Fibroblast of skin of abdomen (primary cell): ENCODE measurements around the gene HK3.
"Not testable (repeated sequence)": the region's sequence is repeated elsewhere in the genome, so short reads cannot be mapped to it uniquely, and the experiment has no call there.

ENCODE experiments used
- DNase-seq: peaks from one replicate; pipeline ENCODE4 v3.0.0-alpha.2; 2013

Gene HK3

DNA sequence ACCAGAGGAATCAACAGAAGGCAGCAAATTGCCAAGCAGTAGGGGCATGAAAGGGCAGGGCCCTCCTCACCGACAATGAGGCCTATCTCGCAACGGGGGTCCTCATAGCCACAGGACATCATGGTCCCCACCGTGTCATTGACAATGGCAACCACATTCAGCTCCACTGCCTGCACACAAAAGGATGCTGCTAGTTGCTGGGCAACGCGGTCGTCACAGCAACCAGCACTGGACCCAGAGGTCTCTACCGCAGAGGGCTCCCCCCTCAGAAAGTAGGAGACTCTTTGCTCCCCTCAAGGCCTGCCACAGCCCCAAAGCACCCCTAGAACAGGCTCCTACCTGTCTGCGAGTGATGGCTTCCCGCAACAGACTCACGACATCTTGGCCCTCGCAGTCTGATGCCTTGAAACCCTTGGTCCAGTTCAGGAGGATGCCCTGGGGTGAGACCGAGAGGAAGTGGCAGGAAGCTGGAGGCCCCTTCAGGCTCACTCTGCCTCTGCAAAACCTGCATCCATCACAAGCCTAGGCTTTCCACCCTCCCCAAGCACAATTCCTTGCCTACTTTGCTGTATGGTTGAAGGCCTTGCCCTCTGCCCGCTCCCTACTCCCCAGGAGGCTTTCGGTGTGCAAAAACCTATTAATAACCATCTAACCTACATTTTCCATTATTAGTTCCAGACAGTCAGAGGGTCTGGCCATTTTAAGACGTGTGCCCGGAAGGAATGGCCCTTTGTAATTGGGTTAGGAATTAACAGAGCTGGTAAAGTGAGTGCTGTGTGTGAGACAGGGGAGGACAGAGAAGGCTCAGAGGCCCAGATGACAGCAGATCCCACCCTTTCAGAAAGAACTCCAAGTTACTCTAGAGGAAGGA is 15.2 kb downstream of the HK3 start:
- DNase-seq: no peak

DNA sequence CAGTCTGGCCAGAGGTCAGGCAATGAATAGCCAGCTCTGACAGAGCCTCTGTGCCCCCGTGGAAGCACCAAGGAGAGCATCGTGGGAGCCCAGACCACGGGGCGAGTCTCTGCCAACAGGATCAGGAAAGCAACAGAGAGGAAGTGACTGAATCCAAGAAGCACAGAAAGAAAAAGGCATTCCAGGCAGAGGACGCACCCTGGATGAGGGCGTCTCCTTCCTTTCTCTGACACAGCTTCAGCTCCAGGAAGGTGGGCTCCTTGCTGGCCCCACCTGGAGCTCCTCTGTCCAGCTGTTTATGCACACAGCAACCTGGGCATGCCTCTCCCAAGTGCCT is 16.6 kb downstream of the HK3 start:
- DNase-seq: no peak

DNA sequence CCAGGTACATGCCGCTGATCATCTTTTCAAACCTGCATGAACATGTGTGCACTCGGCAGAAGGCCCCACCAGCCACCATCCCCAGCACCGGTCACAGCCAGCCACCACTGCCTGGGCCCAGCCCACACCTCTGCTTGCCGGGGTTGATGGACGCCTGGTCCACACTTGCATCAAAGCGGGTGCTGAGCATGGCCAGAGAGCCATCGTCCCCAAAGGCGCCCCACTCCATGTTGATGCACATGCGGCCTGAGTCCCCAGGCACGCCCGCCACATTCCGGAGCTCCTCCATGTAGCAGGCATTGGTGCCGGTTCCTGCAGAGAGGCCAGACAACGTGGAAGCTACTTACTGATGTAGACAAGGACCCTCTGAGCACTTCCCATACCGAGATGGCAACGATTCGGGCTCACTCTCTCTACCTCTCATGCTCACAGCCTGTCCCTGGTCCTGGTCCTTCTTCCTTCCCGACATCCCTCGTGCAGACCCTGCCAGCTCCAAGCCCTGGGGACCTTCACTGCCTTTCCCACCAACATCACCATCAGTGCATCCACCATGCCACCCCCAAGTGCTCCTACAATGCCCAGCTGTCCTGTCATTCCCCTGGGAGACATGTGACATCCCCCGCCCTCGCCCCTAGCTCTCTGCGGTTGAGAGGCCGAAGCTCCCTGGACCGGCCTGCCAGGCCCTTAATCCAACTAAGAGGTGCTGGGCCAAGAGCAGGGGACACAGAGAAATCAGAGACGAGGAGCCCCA is 17.2 kb downstream of the HK3 start:
- DNase-seq: no peak

DNA sequence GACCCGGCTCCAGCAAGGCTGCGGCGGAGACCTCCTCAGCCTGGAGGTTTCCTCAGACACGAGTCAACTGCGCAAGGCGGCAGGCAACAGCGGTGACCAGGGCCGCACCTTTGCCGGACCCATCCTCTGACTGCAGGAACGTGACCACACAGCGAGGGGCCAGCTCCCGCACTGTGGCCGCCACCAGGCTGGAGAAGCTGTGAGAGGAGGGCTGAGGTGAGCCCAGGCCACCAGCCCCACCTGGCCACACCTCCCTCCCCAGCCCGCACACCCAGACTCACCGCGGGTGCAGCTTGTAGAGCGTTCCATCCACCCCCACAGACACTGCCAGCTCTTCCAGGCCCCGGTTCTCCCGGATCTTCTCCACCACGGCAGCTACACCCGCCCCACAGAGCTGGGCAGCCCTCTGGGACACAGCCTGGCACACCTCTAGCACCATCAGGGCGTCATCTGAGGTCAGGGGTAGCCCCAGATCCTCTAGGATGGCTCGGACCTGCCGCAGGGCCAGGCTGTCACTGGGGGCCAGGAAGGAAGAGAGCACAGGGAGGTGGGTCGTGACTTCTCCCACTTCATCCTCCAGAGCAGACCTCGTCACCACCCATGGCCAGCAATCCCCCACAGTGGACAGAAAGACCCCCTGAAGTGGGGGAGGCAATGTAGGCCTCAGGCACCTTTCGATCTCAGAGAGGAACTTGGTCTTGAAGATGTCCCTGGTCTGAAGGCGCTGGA is 18.0 kb downstream of the HK3 start:
- DNase-seq: no peak

DNA sequence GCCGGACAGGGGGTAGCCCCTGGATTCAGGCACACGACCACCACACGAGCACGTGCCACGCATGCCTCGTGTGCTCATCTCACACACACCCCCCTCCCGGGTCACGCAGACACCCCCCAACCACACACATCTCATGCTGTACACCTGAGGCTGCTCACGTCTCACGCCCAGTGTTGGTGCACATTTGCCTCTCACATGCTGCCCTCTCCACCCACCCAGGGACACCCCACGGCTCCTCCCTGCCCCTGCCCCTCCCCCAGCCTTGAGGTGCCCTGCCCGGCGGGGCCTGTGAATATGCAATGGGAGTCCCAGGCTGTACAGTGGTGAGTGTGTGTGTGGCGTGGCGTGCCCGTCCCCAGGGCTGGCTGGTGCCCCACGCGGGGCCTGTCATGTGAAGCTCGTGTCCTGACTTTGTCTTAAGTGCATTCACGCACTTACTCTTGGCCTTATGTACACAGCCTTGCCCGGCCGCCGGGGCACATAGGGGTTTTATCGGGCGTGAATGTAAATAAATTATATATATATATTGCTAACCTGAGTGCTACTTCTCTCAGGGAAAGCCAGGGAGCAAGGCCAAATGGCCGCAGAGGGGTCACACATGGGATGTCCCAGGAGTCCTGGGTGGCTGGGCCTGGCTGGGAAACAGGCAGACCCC is 18.7 kb downstream of the HK3 start:
- no peak for DNase-seq

DNA sequence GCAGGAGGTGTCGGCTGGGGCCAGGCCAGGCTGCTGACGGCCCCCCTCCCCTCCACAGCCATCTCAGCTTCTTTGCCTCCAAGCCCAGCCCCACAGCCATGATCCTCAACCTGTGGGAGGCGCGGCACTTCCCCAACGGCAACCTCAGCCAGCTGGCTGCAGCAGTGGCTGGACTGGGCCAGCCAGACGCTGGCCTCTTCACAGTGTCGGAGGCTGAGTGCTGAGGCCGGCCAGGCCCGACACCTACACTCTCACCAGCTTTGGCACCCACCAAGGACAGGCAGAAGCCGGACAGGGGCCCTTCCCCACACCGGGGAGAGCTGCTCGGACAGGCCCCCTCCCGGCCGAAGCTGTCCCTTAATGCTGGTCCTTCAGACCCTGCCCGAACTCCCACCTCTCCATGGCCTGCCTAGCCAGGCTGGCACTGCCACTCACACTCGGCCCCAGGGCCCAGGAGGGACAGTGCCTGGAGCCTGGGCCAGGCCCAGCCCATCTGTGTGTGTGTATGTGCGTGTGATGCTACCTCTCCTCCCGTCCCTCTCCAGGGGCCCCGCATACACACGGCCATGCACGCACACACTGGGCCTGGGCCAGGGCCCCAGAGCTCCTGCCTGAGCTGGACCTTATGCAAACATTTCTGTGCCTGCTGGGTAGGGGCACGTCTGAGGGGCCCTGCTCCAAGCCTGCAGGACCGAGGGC is 19.3 kb downstream of the HK3 start:
- no peak for DNase-seq

DNA sequence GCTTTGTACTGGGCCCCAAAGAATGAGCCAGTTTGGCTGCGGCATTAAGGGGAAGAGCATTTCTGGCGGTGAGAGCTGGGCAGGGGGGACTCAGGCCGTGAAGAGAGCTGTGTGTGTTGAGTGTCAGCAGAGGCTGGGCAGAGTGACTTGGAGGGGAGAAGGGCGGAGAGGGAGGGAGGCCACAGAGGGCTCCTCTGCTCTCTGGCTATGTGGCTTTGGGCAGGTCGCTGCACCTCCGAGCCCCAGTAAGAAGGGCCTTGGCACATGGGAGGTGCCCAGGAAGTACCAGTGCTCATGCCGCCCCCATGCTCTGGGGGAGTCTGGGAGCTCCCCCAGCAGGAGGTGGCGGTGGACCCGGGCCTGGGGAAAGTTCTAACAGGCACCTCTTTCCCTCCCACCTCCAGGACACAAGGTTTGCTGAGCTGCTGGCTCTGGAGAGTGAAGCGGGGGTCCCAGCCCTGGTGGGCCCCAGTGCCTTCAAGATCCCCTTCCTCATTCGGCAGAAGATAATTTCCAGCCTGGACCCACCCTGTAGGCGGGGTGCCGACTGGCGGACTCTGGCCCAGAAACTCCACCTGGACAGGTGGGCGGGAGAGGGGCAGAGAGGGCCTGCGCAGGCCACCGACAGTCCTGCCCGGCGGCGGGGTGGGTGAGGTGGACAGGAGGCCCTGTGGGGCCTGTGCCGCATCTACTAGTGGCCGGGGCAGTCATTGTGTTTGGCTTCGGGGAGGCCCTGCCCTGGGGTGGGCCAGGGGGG is 20.1 kb downstream of the HK3 start:
- no peak for DNase-seq

DNA sequence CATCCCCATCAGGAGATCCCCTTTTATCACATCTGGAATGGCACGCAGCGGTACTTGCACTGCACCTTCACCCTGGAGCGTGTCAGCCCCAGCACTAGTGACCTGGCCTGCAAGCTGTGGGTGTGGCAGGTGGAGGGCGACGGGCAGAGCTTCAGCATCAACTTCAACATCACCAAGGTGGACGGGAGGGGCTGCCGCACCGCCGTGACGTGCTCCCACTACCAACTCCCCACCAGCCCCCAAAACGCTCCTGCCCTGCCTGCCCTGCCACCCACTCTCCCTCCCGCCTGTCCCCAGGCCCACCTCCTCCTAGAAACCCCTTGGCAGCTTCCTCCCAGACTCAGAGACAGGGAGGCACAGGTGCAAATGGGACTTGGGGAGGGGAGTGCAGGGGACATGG is 20.7 kb downstream of the HK3 start:
- no peak for DNase-seq

DNA sequence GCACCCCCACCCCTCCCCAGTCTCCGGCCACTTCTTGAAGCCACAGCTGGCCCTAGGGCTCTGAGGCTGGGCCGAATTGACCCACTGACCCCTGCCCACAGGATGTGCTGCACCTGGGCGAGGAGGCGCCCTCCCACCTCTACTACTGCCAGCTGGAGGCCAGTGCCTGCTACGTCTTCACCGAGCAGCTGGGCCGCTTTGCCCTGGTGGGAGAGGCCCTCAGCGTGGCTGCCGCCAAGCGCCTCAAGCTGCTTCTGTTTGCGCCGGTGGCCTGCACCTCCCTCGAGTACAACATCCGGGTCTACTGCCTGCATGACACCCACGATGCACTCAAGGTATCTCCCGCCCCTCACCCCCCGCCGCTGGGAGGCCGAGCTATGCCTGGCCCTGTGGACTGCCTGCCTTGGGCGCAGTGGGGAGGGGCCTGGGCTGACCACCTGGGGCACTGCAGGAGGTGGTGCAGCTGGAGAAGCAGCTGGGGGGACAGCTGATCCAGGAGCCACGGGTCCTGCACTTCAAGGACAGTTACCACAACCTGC is 21.3 kb downstream of the HK3 start:
- DNase-seq: no peak

DNA sequence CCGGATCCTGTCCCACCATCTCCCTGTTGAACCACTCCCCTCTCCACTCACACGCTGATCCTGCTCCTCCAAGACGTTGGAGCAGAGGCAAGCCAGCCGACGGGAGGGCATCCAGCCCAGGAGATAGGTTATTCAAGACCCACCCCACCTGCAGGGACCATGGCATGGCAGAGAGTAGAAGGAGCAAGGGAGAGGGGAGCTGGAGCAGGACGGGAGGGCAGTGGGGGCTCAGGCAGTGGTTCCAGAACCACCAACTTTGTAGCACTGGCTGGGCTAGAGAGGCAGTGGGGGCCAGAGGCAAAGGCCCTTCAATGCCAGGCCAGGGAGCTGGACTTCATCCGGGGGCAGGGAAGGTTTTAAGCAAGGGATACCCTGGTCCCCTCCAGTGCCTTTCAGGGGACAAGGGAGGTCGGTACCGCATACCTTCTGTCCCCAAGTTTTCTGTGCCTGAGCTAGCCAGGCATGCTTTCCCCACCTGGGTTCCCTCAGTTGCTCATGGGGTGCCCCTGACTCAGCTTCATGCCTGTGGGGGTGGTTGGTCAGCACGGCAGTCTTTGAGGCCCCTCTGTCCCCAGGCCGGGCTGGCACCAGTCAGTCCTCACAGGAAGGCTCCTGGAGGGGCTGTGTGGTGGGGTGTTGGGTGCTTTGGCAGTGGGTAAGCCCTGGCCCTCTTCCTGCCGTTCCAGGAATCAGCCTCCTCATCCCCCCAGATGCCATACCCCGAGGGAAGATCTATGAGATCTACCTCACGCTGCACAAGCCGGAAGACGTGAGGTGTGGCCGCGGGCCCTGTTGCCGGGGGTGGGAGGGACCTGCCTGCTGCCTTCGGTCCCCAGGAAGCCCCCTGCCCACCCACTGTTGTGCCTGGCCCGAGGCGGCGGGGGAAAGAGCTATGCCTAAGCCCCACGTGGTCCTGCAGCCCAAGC is 22.4 kb downstream of the HK3 start:
- no peak for DNase-seq

DNA sequence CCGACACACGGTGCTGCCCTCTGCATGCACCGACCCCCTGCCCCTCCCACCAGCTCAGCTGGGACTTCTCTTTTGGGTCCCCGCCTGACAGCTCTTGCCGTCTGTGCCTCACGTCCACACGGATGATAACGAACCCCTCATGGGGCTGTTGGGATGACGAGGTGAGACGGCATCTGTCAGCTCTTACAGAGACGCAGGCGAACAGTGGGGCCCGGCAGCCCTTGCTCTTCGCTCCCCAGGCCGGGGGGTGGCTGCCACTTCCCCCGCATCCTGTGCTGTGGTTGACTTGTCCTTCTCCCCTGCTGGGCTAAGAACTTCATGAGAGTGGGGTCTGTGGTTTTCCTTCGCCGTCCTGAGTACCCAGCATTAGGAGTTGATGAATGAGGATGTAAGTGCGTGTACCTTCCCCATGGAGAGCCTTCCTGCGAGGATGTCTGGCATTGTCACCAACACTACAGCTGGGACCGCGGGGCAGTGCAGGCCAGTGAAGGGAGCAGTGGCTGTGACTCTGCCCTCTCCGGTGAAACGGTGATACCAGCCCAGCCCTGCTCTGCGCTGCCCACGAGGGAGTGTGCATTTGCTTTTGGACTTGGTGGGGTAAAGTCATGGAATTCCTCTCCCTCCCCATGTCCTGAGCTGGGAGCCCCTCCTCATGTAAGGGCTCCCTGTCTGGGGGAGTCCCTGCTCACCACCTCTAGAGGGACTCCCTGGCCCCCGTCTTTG is 23.2 kb downstream of the HK3 start:
- no peak for DNase-seq

DNA sequence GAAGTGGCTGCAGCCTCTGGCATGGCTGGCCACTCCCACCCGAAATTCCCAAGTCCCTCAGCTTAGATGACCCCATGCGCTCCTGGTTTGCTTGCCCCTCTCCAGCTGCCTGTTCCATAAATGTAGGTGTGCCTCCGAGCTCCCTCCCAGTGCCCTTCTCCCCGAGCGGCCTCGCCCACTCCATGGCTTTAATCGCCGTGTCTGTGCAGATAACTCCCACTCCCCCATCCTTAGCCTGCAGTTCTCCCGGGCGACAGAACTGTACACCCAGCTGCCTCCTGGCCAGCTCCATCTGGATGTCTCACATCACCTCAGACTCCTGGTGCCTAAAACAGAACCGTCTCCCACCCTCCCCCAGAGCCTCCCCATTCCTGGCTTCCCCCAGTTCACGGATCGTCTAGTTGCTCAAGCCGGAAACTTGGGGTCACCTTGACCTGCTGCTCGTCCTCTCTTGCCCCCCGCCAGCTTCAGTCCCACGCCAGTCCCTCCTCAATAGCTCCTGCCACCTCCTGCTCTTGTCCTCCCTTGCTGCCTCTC is 24.1 kb downstream of the HK3 start:
- DNase-seq: no peak

DNA sequence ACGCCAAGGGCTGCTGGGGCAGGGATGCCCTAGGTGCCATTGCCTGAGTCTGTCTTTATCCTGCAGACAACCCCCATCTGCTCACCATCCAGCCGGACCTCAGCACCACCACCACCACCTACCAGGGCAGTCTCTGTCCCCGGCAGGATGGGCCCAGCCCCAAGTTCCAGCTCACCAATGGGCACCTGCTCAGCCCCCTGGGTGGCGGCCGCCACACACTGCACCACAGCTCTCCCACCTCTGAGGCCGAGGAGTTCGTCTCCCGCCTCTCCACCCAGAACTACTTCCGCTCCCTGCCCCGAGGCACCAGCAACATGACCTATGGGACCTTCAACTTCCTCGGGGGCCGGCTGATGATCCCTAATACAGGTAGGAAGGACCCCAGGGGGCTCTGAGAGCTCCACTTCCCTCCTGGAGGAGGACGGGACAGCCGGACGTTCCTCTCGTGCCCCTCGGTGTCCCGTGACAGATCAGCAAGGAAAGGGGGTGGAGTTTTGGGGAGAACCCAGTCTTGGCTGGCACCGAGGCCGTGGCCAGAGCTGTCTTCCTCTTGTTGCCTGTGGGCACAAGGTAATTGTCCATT is 24.9 kb downstream of the HK3 start:
- no peak for DNase-seq

DNA sequence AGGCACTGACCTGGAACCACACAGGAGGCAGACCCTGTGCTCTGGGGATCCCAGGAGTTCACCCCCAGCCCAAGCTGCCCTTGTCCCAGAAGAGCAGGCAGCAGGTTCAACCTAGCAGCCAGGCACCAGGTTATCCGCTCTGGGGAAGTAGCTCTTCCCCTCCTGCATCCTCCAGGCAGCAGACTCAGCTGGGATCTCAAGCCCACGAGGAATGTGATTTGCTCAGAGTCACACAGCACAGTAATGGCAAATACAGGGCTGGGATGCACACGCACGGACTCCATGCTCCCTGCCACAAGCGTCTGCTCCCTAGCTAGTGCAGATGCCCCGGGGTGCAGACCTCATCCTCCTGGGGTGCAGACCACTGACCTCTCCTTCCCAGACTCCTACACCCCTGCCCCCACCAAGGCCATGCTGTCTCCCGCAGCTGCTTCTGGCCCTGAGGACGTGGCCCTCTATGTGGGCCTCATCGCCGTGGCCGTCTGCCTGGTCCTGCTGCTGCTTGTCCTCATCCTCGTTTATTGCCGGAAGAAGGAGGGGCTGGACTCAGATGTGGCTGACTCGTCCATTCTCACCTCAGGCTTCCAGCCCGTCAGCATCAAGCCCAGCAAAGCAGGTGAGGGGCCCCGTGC is 25.5 kb downstream of the HK3 start:
- no peak for DNase-seq

DNA sequence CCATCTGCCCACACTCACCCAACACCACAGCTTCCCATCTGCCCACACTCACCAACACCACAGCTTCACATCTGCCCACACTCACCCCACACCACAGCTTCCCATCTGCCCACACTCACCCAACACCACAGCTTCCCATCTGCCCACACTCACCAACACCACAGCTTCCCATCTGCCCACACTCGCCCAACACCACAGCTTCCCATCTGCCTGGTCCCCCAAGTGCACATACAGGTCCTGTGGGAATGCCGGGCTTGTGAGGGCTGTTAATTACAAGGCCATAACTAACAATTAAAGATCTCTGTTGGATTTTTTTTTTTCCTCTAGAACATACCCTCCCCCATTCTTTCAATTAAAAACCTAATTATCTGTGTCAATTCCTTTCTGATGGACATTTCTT is 26.1 kb downstream of the HK3 start:
- not testable (repeated sequence) for DNase-seq

DNA sequence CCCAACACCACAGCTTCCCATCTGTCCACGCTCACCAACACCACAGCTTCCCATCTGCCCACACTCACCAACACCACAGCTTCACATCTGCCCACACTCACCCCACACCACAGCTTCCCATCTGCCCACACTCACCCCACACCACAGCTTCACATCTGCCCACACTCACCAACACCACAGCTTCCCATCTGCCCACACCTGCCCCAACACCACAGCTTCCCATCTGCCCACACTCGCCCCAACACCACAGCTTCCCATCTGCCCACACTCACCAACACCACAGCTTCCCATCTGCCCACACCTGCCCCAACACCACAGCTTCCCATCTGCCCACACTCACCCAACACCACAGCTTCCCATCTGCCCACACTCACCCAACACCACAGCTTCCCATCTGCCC is 26.6 kb downstream of the HK3 start:
- not testable (repeated sequence) for DNase-seq

DNA sequence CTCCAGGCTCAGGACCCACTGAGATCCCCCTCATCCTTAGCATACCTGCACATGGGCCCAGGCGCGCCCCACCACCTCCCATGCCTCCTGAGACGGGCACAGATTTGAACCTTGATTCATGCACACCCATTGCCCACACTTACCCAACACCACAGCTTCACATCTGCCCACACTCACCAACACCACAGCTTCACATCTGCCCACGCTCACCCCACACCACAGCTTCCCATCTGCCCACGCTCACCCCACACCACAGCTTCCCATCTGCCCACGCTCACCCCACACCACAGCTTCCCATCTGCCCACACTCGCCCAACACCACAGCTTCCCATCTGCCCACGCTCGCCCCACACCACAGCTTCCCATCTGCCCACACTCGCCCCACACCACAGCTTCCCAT is 28.5 kb downstream of the HK3 start:
- DNase-seq: not testable (repeated sequence)

DNA sequence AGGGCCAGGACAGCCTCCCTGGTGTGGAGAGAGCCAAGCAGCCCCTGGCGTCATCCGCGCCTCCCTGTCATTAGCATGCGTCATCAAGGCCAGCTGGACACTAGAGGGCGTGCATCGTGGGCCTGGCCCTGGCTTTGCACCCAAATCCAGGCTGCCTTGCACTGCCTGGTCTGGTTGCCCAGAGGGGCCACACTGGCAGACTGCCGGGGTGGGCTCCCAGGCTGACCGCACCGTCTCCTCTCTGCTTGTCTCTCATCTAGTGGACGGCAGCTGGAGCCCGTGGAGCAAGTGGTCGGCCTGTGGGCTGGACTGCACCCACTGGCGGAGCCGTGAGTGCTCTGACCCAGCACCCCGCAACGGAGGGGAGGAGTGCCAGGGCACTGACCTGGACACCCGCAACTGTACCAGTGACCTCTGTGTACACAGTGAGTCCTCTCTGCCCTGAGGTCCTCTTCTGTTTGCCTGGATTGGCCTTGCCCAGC is 29.0 kb downstream of the HK3 start:
- DNase-seq: peak; percentile 18
